Measurements from ENCODE around the gene TIAM2. TPM values are rescaled to one million over a fixed set of nuclear protein-coding genes. Genes with fewer than 3 reads are reported as not detected.

TIAM2 gene
- total and polyA plus RNA-seq, 9 of the 15 experiments (the other 6 are each of a cell fraction or from before 2014, with no cell fraction given): 0.73 to 6.5 (median 4.3) TPM

- POLR2A ChIA-PET: interaction anchor here (0.6 kb wide), 1 partner anchor 958 kb away, joined by 3 read pairs; no protein-coding TSS in a partner anchor
- Histone ChIP-seq H3K4me3 (no peak overlapping the region), H3K9me1 (ENCODE audit: control insufficient read depth, insufficient read depth, low read length) (no peaks in the 10 kb centered on the region), H2AFZ (ENCODE audit: low read depth, low read length) (no peak overlapping the region), H3K36me3 (ENCODE audit: control insufficient read depth, insufficient read depth, low read length) (no peaks in the 10 kb centered on the region), H3K27ac (ENCODE audit: extremely low read depth, low read depth, low read length) (no peak overlapping the region), H3K79me2 (ENCODE audit: control insufficient read depth, insufficient read depth, low read length) (no peaks in the 10 kb centered on the region), H4K20me1 (replicated peaks; ENCODE audit: control insufficient read depth, insufficient read depth, low read length) (no peaks in the 10 kb centered on the region; the same call in 1 of the 2 replicates), H3K4me2 (ENCODE audit: insufficient read depth, low read length) (no peak overlapping the region), H3K9me3 (replicated peaks; ENCODE audit: control insufficient read depth, insufficient read depth, low read depth, low read length) (no peaks in the 10 kb centered on the region), H3K9ac (ENCODE audit: insufficient read depth in 1 of 2, low read depth in 2 of 2, low read length in 2 of 2) (no peak overlapping the region), H3K4me1 (replicated peaks in 1 of 2; ENCODE audit: control insufficient read depth in 2 of 2, insufficient read depth in 2 of 2, low read length in 2 of 2) (no peaks in the 10 kb centered on the region), H3K27me3 (ENCODE audit: control insufficient read depth in 2 of 2, insufficient read depth in 2 of 2, low read length in 2 of 2) (peaks cover 33 to 63% of the 10 kb centered on the region in 2 experiments)
- DNase-seq (ENCODE audit: extremely low read depth in 1 of 4, low spot score in 3 of 4) (no peak), FAIRE-seq (no peak), ATAC-seq (no peak)
- in situ Hi-C loops (cut with MboI) (no loop called here), intact Hi-C loops (cut with micrococcal nuclease) (no loop called here)
- TF ChIP-seq ELF2 (CRISPR knock-in tag; IDR thresholded peaks at IDR 0.05): no peak
- peak; percentile 58; the same call in 1 of the 2 replicates for TF ChIP-seq NFIC (IDR thresholded peaks at IDR 0.05)
- CTCF ChIA-PET (ENCODE audit: low intra/inter-chr PET ratio): no interaction called here
- BruUV-seq (replicated peaks): no TSS peak
- WGBS (ENCODE audit: insufficient coverage, low coverage, missing lambda C conversion rate): under 1% methylated on average over 13 of the region's 13 CpGs
These were observed 147.3 kb downstream of the TIAM2 start for GRCh38 chr6:155142168-155143028.

DNA sequence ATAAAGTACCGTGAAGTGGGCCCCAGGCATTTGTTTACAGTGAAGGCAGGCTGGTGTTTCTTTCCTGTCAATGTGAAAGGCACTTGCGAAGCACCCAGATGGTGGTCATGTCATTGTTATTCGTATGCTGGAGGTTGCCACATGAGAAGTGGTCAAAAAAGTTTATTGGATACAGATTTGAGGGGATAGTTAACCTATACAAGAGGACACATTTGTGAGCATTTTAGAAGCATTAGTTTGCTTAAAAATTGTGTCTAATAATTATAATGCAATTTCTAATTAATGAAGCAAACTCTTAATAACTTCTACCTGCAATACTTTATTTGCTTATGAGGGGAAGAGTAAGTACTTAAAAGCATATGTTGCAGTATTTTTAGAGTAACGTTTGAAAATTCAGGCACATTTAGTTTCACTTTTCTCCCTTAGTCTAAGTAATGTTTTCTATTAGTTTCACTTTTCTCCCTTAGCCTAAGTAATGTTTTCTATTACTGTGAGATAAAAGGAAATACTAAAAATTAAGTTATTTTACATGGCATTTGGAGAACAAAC lies 148.0 kb downstream of the TIAM2 start:
- H3K9ac ChIP-seq (ENCODE audit: insufficient read depth in 1 of 2, low read depth in 2 of 2, low read length in 2 of 2): no peak overlapping the region
- H3K4me2 ChIP-seq (ENCODE audit: insufficient read depth, low read length): no peak overlapping the region
- FAIRE-seq (no peak), DNase-seq (ENCODE audit: extremely low read depth in 1 of 4, low spot score in 3 of 4) (no peak), ATAC-seq (no peak)
- no peaks in the 10 kb centered on the region for H3K9me3 ChIP-seq (replicated peaks; ENCODE audit: control insufficient read depth, insufficient read depth, low read depth, low read length)
- no peaks in the 10 kb centered on the region for H3K79me2 ChIP-seq (ENCODE audit: control insufficient read depth, insufficient read depth, low read length)
- no peak overlapping the region for H2AFZ ChIP-seq (ENCODE audit: low read depth, low read length)
- ChIA-PET CTCF (ENCODE audit: low intra/inter-chr PET ratio) (no interaction called here), POLR2A (no interaction called here)
- in situ Hi-C loops (cut with MboI): no loop called here
- no peak overlapping the region for H3K27ac ChIP-seq (ENCODE audit: extremely low read depth, low read depth, low read length)
- peaks cover 29 to 63% of the 10 kb centered on the region in 2 experiments for H3K27me3 ChIP-seq (ENCODE audit: control insufficient read depth in 2 of 2, insufficient read depth in 2 of 2, low read length in 2 of 2)
- TF ChIP-seq DACH1 (IDR thresholded peaks at IDR 0.05; ENCODE audit: partially characterized antibody) (peak; percentile 44), ZNF436 (CRISPR knock-in tag; IDR thresholded peaks at IDR 0.05) (no peak), HOXB6 (CRISPR knock-in tag; IDR thresholded peaks at IDR 0.05; ENCODE audit: borderline replicate concordance) (no peak)
- no TSS peak for BruUV-seq (replicated peaks)
- 3% methylated on average over 4 of the region's 4 CpGs for WGBS (ENCODE audit: insufficient coverage, low coverage, missing lambda C conversion rate)
- H3K9me1 ChIP-seq (ENCODE audit: control insufficient read depth, insufficient read depth, low read length): no peaks in the 10 kb centered on the region
- H3K36me3 ChIP-seq (ENCODE audit: control insufficient read depth, insufficient read depth, low read length): no peaks in the 10 kb centered on the region
- no peak overlapping the region for H3K4me3 ChIP-seq
- no peaks in the 10 kb centered on the region for H3K4me1 ChIP-seq (replicated peaks in 1 of 2; ENCODE audit: control insufficient read depth in 2 of 2, insufficient read depth in 2 of 2, low read length in 2 of 2)
- H4K20me1 ChIP-seq (replicated peaks; ENCODE audit: control insufficient read depth, insufficient read depth, low read length): no peaks in the 10 kb centered on the region; the same call in 1 of the 2 replicates
- intact Hi-C loops (cut with micrococcal nuclease): no loop called here

Measured in K562 (cell line).